Left cardiac atrium (tissue), 4 donors: Measurements from ENCODE around the gene UMAD1. TPM values are rescaled to one million over a fixed set of nuclear protein-coding genes. Genes with fewer than 3 reads are reported as not detected.
"Not testable (repeated sequence)": the region's sequence is repeated elsewhere in the genome, so short reads cannot be mapped to it uniquely, and the experiment has no call there.

Experiments
- ATAC-seq, 2 donors: fragments of 200-7000 bp; cut with Tn5 transposase; one replicate each; pipeline ENCODE4 v1.9.1; 2020; ENCODE audit warnings: mild to moderate bottlenecking in 2 of 2, moderate library complexity in 2 of 2
- DNase-seq: peaks from one replicate; pipeline ENCODE4 v3.0.0-alpha.2; 2020
- intact Hi-C, 2 donors: fragments of 100-400 bp; cut with DNase I; formaldehyde crosslinking; loops; one replicate each; pipeline versions ENCODE4 v1.14.1 to v1.15.1; 2022 to 2023
- total RNA-seq, 2 donors: library from RNA; stranded (reverse); fragmentation: NEBNext Ultra II Directional; extraction: Animal tissue kit (Norgen Biotek cat#: 25700); gene quantifications; one replicate each; pipeline ENCODE4 v1.2.1, GENCODE V29; 2021
- donor health status: DM: no; HTN: yes; CAD: no.
- donor health status: DM: no; HTN: yes; CAD: no; lungs with severe emphysema.
- donor health status: DM: yes; HTN: yes; CAD: no.
- donor health status: Dilated cardiomyopathy.

Gene UMAD1
- total RNA-seq, 2 donors from 2014 or later, result 9.8 to 11.1 TPM

GRCh38 chr7:7805511-7806153 is 165.1 kb downstream of the UMAD1 start:
- ATAC-seq (peak in 1 of 2 donors; percentile 31), DNase-seq (no peak)
- intact Hi-C loops, result no loop called here

- no peak for DNase-seq
- intact Hi-C loops, result no loop called here
- ATAC-seq, result no peak
Measured at GRCh38 chr7:7808156-7808555, 167.6 kb downstream of the UMAD1 start.

GRCh38 chr7:7808626-7809025 is 168.1 kb downstream of the UMAD1 start:
- DNase-seq (no peak), ATAC-seq (no peak)
- intact Hi-C loops, result no loop called here

- DNase-seq, result no peak
- no peak for ATAC-seq
- intact Hi-C loops, result no loop called here
Measured at GRCh38 chr7:7810380-7810779, 169.8 kb downstream of the UMAD1 start.

GRCh38 chr7:7810826-7811225 is 170.3 kb downstream of the UMAD1 start:
- intact Hi-C loops, result no loop called here
- DNase-seq (no peak), ATAC-seq (no peak)

GRCh38 chr7:7812112-7812511 is 171.6 kb downstream of the UMAD1 start:
- no peak for ATAC-seq
- DNase-seq, result no peak
- intact Hi-C loops, result no loop called here

- DNase-seq (no peak), ATAC-seq (no peak)
- intact Hi-C loops, result no loop called here
Measured at GRCh38 chr7:7815395-7815794, 174.8 kb downstream of the UMAD1 start.

- intact Hi-C loops, result no loop called here
- DNase-seq (no peak), ATAC-seq (no peak)
Measured at GRCh38 chr7:7816084-7816483, 175.5 kb downstream of the UMAD1 start.

GRCh38 chr7:7816816-7817536 is 176.4 kb downstream of the UMAD1 start:
- peak in 1 of 2 donors; percentile 27 for ATAC-seq
- intact Hi-C loops, result no loop called here

GRCh38 chr7:7817748-7818147 is 177.2 kb downstream of the UMAD1 start:
- intact Hi-C loops, result no loop called here
- no peak for DNase-seq

More at GRCh38 chr7:7816816-7817536, 176.4 kb downstream of the UMAD1 start:
- DNase-seq, result no peak

GRCh38 chr7:7818179-7818578 is 177.6 kb downstream of the UMAD1 start:
- peak in 1 of 2 donors; percentile 32 for ATAC-seq
- DNase-seq, intact Hi-C loops: not testable (repeated sequence)

More at GRCh38 chr7:7817748-7818147, 177.2 kb downstream of the UMAD1 start:
- peak in 1 of 2 donors; percentile 12 for ATAC-seq

- intact Hi-C loops, result no loop called here
- ATAC-seq (no peak), DNase-seq (no peak)
Measured at GRCh38 chr7:7819442-7820247, 179.1 kb downstream of the UMAD1 start.

- ATAC-seq (no peak), DNase-seq (no peak)
- intact Hi-C loops, result no loop called here
Measured at GRCh38 chr7:7820409-7820808, 179.9 kb downstream of the UMAD1 start.

- intact Hi-C loops, result no loop called here
- no peak for ATAC-seq
Measured at GRCh38 chr7:7820939-7821338, 180.4 kb downstream of the UMAD1 start.

GRCh38 chr7:7821517-7821916 is 181.0 kb downstream of the UMAD1 start:
- no peak for DNase-seq
- intact Hi-C loops, result no loop called here
- no peak for ATAC-seq

More at GRCh38 chr7:7820939-7821338, 180.4 kb downstream of the UMAD1 start:
- no peak for DNase-seq

GRCh38 chr7:7825294-7825693 is 184.7 kb downstream of the UMAD1 start:
- intact Hi-C loops, ATAC-seq, DNase-seq: not testable (repeated sequence)

GRCh38 chr7:7829667-7830066 is 189.1 kb downstream of the UMAD1 start:
- ATAC-seq, result no peak
- DNase-seq, result no peak
- intact Hi-C loops, result no loop called here

GRCh38 chr7:7830122-7830878 is 189.7 kb downstream of the UMAD1 start:
- ATAC-seq (no peak), DNase-seq (no peak)
- intact Hi-C loops, result no loop called here

GRCh38 chr7:7832518-7832917 is 192.0 kb downstream of the UMAD1 start:
- intact Hi-C loops, result no loop called here
- DNase-seq (no peak), ATAC-seq (no peak)
